Measurements from ENCODE around the gene OR10J5. TPM values are rescaled to one million over a fixed set of nuclear protein-coding genes. Genes with fewer than 3 reads are reported as not detected.
"Not testable (repeated sequence)": the region's sequence is repeated elsewhere in the genome, so short reads cannot be mapped to it uniquely, and the experiment has no call there.

Gene OR10J5
- polyA plus RNA-seq, 4 donors = not detected

DNA sequence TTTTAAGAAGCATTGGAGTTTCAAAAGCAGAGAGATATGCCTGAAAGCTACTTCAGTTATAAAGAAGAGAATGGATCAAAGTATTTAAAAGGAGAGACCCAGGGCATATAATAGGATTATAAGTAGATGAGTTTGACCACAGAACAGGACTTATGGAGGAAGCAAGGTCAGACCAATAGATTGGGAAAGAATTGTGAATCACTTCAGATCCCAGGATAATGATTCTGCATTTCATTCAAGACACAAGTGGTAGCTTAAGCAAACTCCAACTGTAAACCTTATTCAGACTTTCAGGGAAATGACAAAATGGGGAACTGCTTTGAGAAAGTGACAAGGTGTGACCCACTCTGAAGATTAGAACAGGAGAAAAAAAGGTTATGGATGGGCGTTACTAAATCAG, 18.9 kb upstream of the OR10J5 start:
- WGBS, 3 donors = 60 to 65% (median 65%) methylated on average over 1 of the region's 1 CpG
- Histone ChIP-seq H3K4me3 (ENCODE audit: low read depth in 1 of 3, low read length in 3 of 3) (no peak overlapping the region), H3K9me3 (ENCODE audit: control insufficient read depth in 2 of 2, insufficient read depth in 1 of 2, low read depth in 1 of 2, low read length in 1 of 2) (no peaks in the 10 kb centered on the region), H3K27ac (ENCODE audit: low read depth in 1 of 3, low read length in 2 of 3) (no peak overlapping the region), H3K27me3 (ENCODE audit: control insufficient read depth in 3 of 3, insufficient read depth in 3 of 3, low read length in 3 of 3) (no peaks in the 10 kb centered on the region), H3K36me3 (ENCODE audit: control insufficient read depth in 3 of 3, insufficient read depth in 2 of 3, low read depth in 1 of 3, low read length in 3 of 3) (no peaks in the 10 kb centered on the region), H3K4me1 (ENCODE audit: control insufficient read depth in 3 of 3, insufficient read depth in 2 of 3, low read depth in 1 of 3, low read length in 2 of 3) (no peaks in the 10 kb centered on the region)
- no peak for FAIRE-seq
- no peak for DNase-seq

DNA sequence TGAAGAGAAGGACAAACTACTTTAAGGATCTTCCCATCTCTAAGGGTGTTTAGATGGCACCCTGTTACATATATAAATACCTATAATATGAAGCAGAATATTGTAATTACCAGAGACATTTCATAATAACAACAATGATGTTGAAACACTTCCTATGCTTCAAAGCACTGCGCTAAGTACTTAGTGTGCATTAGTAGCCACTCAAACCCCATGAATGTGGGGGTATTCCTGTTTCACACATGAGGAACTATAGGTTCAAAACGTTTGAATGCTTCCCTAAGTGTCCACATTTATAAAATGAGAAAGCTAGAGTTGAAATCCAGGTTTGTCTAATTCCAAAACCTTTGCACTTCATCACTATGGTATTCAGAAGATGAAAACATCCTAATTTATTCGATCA, 18.5 kb upstream of the OR10J5 start:
- Histone ChIP-seq H3K27me3 (ENCODE audit: control insufficient read depth in 3 of 3, insufficient read depth in 3 of 3, low read length in 3 of 3) (no peaks in the 10 kb centered on the region), H3K27ac (ENCODE audit: low read depth in 1 of 3, low read length in 2 of 3) (no peak overlapping the region), H3K36me3 (ENCODE audit: control insufficient read depth in 3 of 3, insufficient read depth in 2 of 3, low read depth in 1 of 3, low read length in 3 of 3) (no peaks in the 10 kb centered on the region), H3K4me1 (ENCODE audit: control insufficient read depth in 3 of 3, insufficient read depth in 2 of 3, low read depth in 1 of 3, low read length in 2 of 3) (no peaks in the 10 kb centered on the region), H3K9me3 (ENCODE audit: control insufficient read depth in 2 of 2, insufficient read depth in 1 of 2, low read depth in 1 of 2, low read length in 1 of 2) (no peaks in the 10 kb centered on the region), H3K4me3 (ENCODE audit: low read depth in 1 of 3, low read length in 3 of 3) (no peak overlapping the region)
- FAIRE-seq (no peak), DNase-seq (no peak)
- 58 to 63% (median 61%) methylated on average over 3 of the region's 3 CpGs for WGBS, 3 donors

DNA sequence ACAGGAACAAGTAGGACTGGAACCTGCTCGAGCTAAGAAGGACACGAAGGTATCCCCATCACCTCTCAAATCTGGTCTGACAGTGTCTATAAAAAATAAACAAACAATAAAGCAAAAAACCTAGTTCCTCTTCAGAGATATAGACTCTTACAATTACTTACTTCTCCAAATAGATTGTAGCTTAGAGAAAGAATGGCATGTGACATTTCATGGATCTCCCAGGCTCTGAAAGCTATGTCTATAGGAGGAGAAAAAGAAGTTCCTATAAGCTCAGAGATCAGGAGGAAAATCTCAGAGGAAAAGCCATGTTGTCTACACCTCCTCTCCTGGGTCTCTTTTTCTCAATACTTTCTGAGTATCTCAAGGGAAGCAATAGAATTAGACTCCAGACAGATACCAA, 12.3 kb upstream of the OR10J5 start:
- DNase-seq (no peak), FAIRE-seq (no peak)
- WGBS, 3 donors = 62 to 72% (median 64%) methylated on average over 2 of the region's 2 CpGs
- Histone ChIP-seq H3K4me1 (ENCODE audit: control insufficient read depth in 3 of 3, insufficient read depth in 2 of 3, low read depth in 1 of 3, low read length in 2 of 3) (no peaks in the 10 kb centered on the region), H3K4me3 (ENCODE audit: low read depth in 1 of 3, low read length in 3 of 3) (no peak overlapping the region), H3K27ac (ENCODE audit: low read depth in 1 of 3, low read length in 2 of 3) (no peak overlapping the region), H3K36me3 (ENCODE audit: control insufficient read depth in 3 of 3, insufficient read depth in 2 of 3, low read depth in 1 of 3, low read length in 3 of 3) (no peaks in the 10 kb centered on the region), H3K9me3 (ENCODE audit: control insufficient read depth in 2 of 2, insufficient read depth in 1 of 2, low read depth in 1 of 2, low read length in 1 of 2) (no peaks in the 10 kb centered on the region), H3K27me3 (ENCODE audit: control insufficient read depth in 3 of 3, insufficient read depth in 3 of 3, low read length in 3 of 3) (no peaks in the 10 kb centered on the region)

DNA sequence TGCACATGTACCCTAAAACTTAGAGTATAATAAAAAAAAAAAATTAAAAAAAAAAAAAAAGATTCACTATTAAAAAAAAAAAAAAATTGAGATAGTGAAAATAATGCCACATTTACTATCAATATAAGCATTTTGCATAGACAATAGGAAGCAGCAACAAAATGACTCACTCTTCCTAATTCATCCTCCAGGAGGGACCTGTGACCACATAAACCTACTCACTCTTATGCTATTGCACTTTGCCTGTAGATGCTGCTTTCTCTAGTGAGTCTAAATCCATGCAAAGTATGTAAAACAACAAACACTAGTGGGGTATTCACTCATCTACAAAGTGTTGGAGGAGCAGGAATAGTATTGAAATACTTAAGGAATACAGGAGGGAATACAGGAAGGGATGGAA, 2.9 kb downstream of the OR10J5 start:
- FAIRE-seq = no peak
- Histone ChIP-seq H3K9me3 (ENCODE audit: control insufficient read depth in 2 of 2, insufficient read depth in 1 of 2, low read depth in 1 of 2, low read length in 1 of 2) (peaks cover 0 to 12% of the 10 kb centered on the region in 2 donors), H3K4me3 (ENCODE audit: low read depth in 1 of 3, low read length in 3 of 3) (no peak overlapping the region), H3K4me1 (ENCODE audit: control insufficient read depth in 3 of 3, insufficient read depth in 2 of 3, low read depth in 1 of 3, low read length in 2 of 3) (no peaks in the 10 kb centered on the region), H3K27me3 (ENCODE audit: control insufficient read depth in 3 of 3, insufficient read depth in 3 of 3, low read length in 3 of 3) (no peaks in the 10 kb centered on the region), H3K36me3 (ENCODE audit: control insufficient read depth in 3 of 3, insufficient read depth in 2 of 3, low read depth in 1 of 3, low read length in 3 of 3) (no peaks in the 10 kb centered on the region), H3K27ac (ENCODE audit: low read depth in 1 of 3, low read length in 2 of 3) (no peak overlapping the region)
- no peak for DNase-seq

DNA sequence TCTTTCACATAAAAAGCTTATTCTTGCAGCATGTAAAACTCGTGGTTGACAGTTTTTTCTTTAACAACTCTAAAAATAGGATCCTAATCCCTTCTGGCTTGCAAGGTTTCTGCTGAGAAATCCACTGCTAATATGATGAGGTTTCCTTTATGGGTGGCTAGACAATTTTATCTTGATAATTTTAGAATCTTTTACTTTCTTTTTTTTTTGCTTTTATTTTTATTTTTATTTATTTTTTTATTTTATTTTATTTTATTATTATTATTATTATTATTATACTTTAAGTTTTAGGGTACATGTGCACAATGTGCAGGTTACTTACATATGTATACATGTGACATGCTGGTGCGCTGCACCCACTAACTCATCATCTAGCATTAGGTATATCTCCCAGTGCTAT, 11.0 kb downstream of the OR10J5 start:
- H3K27me3 ChIP-seq (ENCODE audit: control insufficient read depth in 3 of 3, insufficient read depth in 3 of 3, low read length in 3 of 3); H3K36me3 ChIP-seq (ENCODE audit: control insufficient read depth in 3 of 3, insufficient read depth in 2 of 3, low read depth in 1 of 3, low read length in 3 of 3); DNase-seq; H3K4me3 ChIP-seq (ENCODE audit: low read depth in 1 of 3, low read length in 3 of 3); H3K27ac ChIP-seq (ENCODE audit: low read depth in 1 of 3, low read length in 2 of 3); H3K4me1 ChIP-seq (ENCODE audit: control insufficient read depth in 3 of 3, insufficient read depth in 2 of 3, low read depth in 1 of 3, low read length in 2 of 3); FAIRE-seq: not testable (repeated sequence)
- WGBS, 3 donors = 60 to 65% (median 61%) methylated on average over 2 of the region's 2 CpGs
- H3K9me3 ChIP-seq (ENCODE audit: control insufficient read depth in 2 of 2, insufficient read depth in 1 of 2, low read depth in 1 of 2, low read length in 1 of 2) = peaks cover 0 to 13% of the 10 kb centered on the region in 2 donors

DNA sequence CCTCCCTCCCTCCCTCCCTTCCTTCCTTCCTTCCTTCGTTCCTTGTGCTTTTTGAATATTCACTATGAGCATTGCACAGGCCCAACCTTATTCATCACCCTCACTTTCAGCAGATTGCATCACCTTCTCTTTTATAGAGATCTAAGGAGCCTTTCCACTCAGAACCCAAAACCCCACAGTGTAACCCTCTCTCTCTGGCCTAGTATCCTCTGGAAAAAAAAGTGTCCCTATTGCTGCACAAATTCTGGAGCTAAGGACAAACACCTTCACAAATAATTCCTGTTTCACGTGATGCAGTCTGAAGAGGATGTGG, 25.6 kb downstream of the OR10J5 start:
- H3K4me3 ChIP-seq (ENCODE audit: low read depth in 1 of 3, low read length in 3 of 3) = no peak overlapping the region
- no peaks in the 10 kb centered on the region for H3K36me3 ChIP-seq (ENCODE audit: control insufficient read depth in 3 of 3, insufficient read depth in 2 of 3, low read depth in 1 of 3, low read length in 3 of 3)
- peaks cover 0 to 13% (median 2%) of the 10 kb centered on the region in 3 donors for H3K4me1 ChIP-seq (ENCODE audit: control insufficient read depth in 3 of 3, insufficient read depth in 2 of 3, low read depth in 1 of 3, low read length in 2 of 3)
- FAIRE-seq (no peak), DNase-seq (peak in 1 of 2 donors; percentile 48)
- peaks cover 0 to 2% of the 10 kb centered on the region in 2 donors for H3K9me3 ChIP-seq (ENCODE audit: control insufficient read depth in 2 of 2, insufficient read depth in 1 of 2, low read depth in 1 of 2, low read length in 1 of 2)
- H3K27me3 ChIP-seq (ENCODE audit: control insufficient read depth in 3 of 3, insufficient read depth in 3 of 3, low read length in 3 of 3) = no peaks in the 10 kb centered on the region
- H3K27ac ChIP-seq (ENCODE audit: low read depth in 1 of 3, low read length in 2 of 3) = peak overlapping the region in 1 of 3 donors; percentile 50
- WGBS, 3 donors = 37 to 46% (median 46%) methylated on average over 2 of the region's 2 CpGs

DNA sequence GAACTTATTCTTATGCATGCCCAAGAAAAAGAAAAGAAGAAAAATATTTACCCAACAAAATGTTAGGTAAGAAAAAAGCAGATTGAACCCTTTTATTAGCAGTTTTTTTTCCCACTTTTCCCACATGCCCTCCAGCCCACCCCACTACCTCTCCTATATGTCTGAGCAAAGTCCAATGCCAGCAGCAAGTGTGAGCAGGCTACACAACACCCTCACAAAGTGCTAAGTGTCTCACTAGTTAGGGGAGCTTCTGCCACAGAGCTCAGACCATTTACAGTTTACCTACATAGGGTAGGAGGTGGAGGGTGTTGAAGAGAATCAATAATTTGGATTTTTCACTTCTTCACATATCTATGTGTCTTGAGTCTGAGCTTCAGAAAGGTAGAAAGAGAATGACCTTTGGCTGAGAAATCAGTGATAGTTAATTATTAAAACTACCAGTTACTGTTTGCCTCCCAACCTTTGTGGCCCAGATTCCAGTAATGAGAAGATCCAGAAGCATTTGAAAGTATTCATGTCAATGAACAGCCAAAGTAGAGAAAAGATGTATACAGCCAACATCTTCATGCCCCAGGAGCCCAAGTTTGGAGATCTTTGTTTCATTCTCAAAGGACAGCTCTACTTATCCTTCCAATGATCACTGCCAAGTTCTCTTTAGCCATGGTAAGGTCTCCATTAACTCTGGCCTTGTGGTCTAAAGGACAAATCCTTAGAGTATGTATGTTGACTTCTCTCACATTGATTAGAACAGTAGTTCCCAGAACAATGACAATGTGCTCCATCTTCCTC, 26.2 kb downstream of the OR10J5 start:
- peaks cover 0 to 6% of the 10 kb centered on the region in 2 donors for H3K9me3 ChIP-seq (ENCODE audit: control insufficient read depth in 2 of 2, insufficient read depth in 1 of 2, low read depth in 1 of 2, low read length in 1 of 2)
- H3K4me1 ChIP-seq (ENCODE audit: control insufficient read depth in 3 of 3, insufficient read depth in 2 of 3, low read depth in 1 of 3, low read length in 2 of 3) = peaks cover 0 to 13% (median 2%) of the 10 kb centered on the region in 3 donors
- peak overlapping the region in 1 of 3 donors; percentile 50 for H3K27ac ChIP-seq (ENCODE audit: low read depth in 1 of 3, low read length in 2 of 3)
- DNase-seq (peak; percentile 72 to 75), FAIRE-seq (no peak)
- H3K36me3 ChIP-seq (ENCODE audit: control insufficient read depth in 3 of 3, insufficient read depth in 2 of 3, low read depth in 1 of 3, low read length in 3 of 3) = no peaks in the 10 kb centered on the region
- no peak overlapping the region for H3K4me3 ChIP-seq (ENCODE audit: low read depth in 1 of 3, low read length in 3 of 3)
- no peaks in the 10 kb centered on the region for H3K27me3 ChIP-seq (ENCODE audit: control insufficient read depth in 3 of 3, insufficient read depth in 3 of 3, low read length in 3 of 3)

DNA sequence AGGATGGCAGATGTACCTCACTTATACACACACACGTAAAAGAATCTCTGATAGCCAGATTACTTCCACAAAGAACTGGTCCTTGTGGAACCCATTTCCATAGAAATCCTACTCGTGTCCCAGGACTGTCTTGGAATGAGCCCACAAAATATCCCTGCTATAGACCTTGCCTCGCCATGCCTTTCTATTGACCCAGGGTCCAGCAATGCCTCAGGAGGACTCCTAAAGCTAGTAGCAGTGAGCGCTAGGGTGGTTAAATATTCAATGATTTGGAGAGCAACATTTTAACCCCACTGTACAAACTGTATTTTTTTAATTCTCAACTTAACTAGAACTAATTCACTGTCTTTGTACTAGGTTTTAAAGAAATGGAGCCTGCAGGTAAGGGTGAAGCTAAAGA, 26.9 kb downstream of the OR10J5 start:
- no peak for DNase-seq
- FAIRE-seq = no peak
- WGBS, 3 donors = 63 to 76% (median 66%) methylated on average over 4 of the region's 4 CpGs
- peaks cover 0 to 13% (median 2%) of the 10 kb centered on the region in 3 donors for H3K4me1 ChIP-seq (ENCODE audit: control insufficient read depth in 3 of 3, insufficient read depth in 2 of 3, low read depth in 1 of 3, low read length in 2 of 3)
- no peaks in the 10 kb centered on the region for H3K27me3 ChIP-seq (ENCODE audit: control insufficient read depth in 3 of 3, insufficient read depth in 3 of 3, low read length in 3 of 3)
- H3K27ac ChIP-seq (ENCODE audit: low read depth in 1 of 3, low read length in 2 of 3) = peak overlapping the region in 1 of 3 donors; percentile 50
- no peak overlapping the region for H3K4me3 ChIP-seq (ENCODE audit: low read depth in 1 of 3, low read length in 3 of 3)
- H3K36me3 ChIP-seq (ENCODE audit: control insufficient read depth in 3 of 3, insufficient read depth in 2 of 3, low read depth in 1 of 3, low read length in 3 of 3) = no peaks in the 10 kb centered on the region
- peaks cover 0 to 6% of the 10 kb centered on the region in 2 donors for H3K9me3 ChIP-seq (ENCODE audit: control insufficient read depth in 2 of 2, insufficient read depth in 1 of 2, low read depth in 1 of 2, low read length in 1 of 2)

DNA sequence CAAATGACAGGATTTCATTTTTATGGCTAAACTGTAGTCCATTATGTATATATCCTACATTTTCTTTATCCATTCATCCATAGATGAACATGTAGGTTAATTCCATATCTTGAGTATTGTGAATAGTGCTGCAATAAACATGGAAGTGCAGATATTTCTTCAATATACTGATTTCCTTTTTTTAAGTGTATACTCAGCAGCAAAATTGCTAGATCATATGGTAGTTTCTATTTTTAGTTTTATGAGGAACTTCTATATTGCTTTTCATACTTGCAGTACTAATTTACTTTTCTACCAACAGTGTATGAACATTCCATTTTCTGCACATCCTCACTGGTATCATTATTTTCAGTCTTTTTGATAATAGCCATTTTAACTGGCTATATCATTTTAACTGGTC, 30.1 kb downstream of the OR10J5 start:
- FAIRE-seq (no peak), DNase-seq (no peak)
- Histone ChIP-seq H3K9me3 (ENCODE audit: control insufficient read depth in 2 of 2, insufficient read depth in 1 of 2, low read depth in 1 of 2, low read length in 1 of 2) (peaks cover 0 to 6% of the 10 kb centered on the region in 2 donors), H3K4me3 (ENCODE audit: low read depth in 1 of 3, low read length in 3 of 3) (no peak overlapping the region), H3K4me1 (ENCODE audit: control insufficient read depth in 3 of 3, insufficient read depth in 2 of 3, low read depth in 1 of 3, low read length in 2 of 3) (peaks cover 0 to 13% (median 2%) of the 10 kb centered on the region in 3 donors), H3K36me3 (ENCODE audit: control insufficient read depth in 3 of 3, insufficient read depth in 2 of 3, low read depth in 1 of 3, low read length in 3 of 3) (no peaks in the 10 kb centered on the region), H3K27me3 (ENCODE audit: control insufficient read depth in 3 of 3, insufficient read depth in 3 of 3, low read length in 3 of 3) (no peaks in the 10 kb centered on the region), H3K27ac (ENCODE audit: low read depth in 1 of 3, low read length in 2 of 3) (no peak overlapping the region)

Data from small intestine (tissue), 7 donors.